ENCODE results near the gene HOXC11. TPM values are rescaled to one million over a fixed set of nuclear protein-coding genes. Genes with fewer than 3 reads are reported as not detected.

The HOXC11 gene
- total RNA-seq, 4 donors from 2014 or later = 4.9 to 10.7 (median 6.2) TPM

GRCh38 chr12:53995378-53996239 lies 22.7 kb downstream of the HOXC11 start:
- H3K4me3 ChIP-seq (ENCODE audit: low read depth, poor library complexity, severe bottlenecking) = peak overlapping the region; percentile 42
- peak in 1 of 2 donors; percentile 95 for DNase-seq (ENCODE audit: low spot score in 2 of 2)
- intact Hi-C loops (cut with DNase I; ENCODE audit: low total_unique reads) = no loop called here
- WGBS, 2 donors = 1 to 3% methylated on average over 43 to 45 of the region's 48 CpGs
- TF ChIP-seq CTCF (IDR thresholded peaks at IDR 0.05) = no peak
- TF ChIP-seq POLR2A (IDR thresholded peaks at IDR 0.05) = peak in 1 of 2 donors; percentile 11

DNA sequence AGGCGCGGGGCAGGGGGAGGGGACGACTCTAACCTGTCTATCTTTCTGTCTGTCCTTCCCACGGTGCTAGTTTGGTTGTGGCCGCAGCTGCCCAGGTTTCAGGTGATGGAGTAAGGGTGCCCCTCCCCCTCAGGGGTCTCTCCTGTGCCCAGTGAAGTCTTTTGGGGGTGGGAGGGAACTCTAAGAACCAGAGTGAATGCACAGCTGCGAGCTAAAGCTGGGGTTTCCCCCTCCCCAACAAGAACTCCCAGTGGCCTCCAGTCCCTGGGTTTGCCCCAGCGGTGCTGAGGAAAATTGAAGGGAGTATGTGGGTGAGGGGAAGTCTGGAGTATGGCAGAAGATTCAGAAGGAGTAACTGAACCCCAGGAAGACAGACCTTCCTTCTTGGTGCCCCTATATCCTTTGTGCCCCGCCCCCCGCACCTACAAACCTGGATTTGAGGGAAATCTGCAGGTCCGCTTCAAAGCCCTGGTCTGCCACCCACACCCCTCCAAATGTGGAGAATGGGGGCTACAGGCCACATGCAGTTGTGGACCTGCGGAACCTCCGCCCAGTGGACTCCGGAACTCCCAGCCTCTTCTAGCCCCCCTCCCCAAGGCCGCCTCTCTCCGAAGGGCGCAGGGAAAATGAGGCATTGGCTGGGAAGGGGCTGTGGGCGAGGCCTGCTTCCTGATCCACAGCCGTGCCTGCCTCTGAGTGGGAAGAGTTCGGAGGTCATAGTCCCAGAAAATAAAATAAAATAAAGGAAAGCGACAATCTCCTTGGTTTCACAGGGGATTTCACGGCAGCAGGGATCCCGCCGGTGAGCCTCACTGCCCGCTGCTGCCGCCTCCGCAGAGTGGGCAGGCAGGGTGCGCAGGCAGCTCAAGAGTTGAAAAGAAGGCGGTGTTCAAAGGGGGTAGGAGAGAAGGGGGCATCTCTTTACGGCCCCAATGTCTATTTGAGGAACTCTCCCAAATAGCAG lies 23.6 kb downstream of the HOXC11 start:
- intact Hi-C loops (cut with DNase I; ENCODE audit: low total_unique reads) = no loop called here
- DNase-seq (ENCODE audit: low spot score in 2 of 2) = no peak
- WGBS, 2 donors = 17 to 26% methylated on average over 29 of the region's 29 CpGs
- TF ChIP-seq CTCF (IDR thresholded peaks at IDR 0.05) = no peak
- peak overlapping the region; percentile 42 for H3K4me3 ChIP-seq (ENCODE audit: low read depth, poor library complexity, severe bottlenecking)

DNA sequence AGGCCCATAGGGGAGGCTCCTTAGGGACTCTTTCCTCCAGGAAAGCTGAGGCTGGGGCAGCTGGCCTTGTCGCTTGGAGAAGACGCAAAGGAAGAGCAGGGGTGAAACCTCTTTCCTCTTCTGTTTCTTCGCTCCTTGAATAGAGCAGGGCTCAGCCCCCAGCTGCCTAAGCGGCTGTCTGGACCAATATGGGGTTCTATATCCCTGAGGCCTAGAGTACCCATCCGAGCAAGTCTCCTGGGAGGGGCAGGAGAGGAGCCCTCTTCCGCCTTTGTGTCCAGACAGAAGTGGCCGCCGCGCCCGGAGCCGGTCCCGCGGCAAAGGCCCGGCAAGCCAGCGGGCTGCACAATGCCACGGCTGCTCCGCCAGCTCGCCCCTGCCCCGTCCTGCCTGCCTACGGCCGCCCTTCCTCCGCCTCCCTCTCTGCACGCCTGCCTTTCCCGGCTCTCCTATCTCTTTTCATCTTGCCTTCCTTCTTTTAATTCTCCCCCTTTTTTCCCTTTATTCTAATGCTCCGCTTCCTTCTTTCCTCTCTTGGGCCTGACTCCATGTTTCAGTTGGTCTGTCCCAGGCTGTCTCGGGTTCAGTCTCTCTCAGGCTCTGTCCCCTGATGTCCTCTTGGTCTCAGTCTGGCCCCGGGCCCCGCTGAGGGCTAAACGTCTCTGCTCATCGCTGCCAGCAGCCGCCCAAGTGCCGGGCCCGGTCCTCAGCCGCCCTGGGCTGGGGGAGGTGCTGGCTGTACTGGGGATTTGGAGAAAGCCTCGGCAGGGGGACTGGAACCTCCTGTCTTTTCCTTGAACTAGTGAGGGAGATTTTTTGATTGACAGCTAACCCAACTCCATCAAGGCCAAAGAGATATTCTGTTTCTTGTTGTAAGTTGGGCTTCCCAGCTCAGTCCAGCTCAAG lies 24.5 kb downstream of the HOXC11 start:
- WGBS, 2 donors = 2 to 3% methylated on average over 34 to 35 of the region's 35 CpGs
- peak overlapping the region; percentile 16 for H3K4me3 ChIP-seq (ENCODE audit: low read depth, poor library complexity, severe bottlenecking)
- no peak for TF ChIP-seq POLR2A (IDR thresholded peaks at IDR 0.05)
- no peak for TF ChIP-seq CTCF (IDR thresholded peaks at IDR 0.05)
- intact Hi-C loops (cut with DNase I; ENCODE audit: low total_unique reads) = no loop called here
- DNase-seq (ENCODE audit: low spot score in 2 of 2) = no peak

DNA sequence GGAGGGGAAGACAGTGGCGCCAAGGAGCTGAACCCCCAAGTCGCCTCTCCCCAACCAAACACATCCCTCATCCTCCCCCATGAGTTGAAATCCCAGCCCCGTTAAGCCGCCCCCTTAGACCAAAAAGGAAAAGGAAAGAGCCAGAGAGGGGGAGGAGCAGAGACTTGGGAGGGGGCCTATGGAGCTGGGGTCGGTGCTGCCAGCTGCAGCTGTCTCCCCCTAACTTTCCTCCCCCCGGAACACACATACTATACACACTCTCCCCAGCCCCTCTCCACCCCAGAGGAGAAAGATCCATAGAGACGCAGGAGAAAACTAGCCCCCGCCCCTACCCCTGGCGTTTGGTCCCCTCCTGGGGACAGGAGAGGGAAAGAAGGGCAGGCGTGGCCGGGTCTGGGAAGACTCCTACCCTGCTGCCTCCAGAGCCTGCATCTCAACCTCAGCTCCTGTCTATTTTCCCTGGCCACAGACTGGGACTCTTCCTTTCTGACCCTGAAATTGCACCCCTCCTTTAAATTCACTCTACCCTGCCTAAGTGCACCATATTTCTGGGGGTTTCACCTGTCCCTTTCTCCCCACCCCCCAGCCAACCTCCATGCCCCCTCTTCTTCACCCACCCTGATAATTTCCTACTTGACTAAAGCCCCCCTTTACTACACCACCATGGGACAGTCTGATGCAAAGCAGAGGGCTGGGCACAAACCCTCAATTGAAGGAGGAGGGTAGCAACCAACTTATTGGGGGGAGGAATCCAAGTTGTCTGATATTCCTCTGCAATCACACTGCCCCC lies 25.4 kb downstream of the HOXC11 start:
- TF ChIP-seq CTCF (IDR thresholded peaks at IDR 0.05) (no peak), POLR2A (IDR thresholded peaks at IDR 0.05) (no peak)
- no peak overlapping the region for H3K4me3 ChIP-seq (ENCODE audit: low read depth, poor library complexity, severe bottlenecking)
- DNase-seq (ENCODE audit: low spot score in 2 of 2) = no peak
- intact Hi-C loops (cut with DNase I; ENCODE audit: low total_unique reads) = no loop called here
- 10 to 14% methylated on average over 11 of the region's 11 CpGs for WGBS, 2 donors

- TF ChIP-seq POLR2A (IDR thresholded peaks at IDR 0.05) = no peak
- TF ChIP-seq CTCF (IDR thresholded peaks at IDR 0.05) = no peak
- WGBS, 2 donors = 3 to 5% methylated on average over 13 of the region's 13 CpGs
- DNase-seq (ENCODE audit: low spot score in 2 of 2) = no peak
- intact Hi-C loops (cut with DNase I; ENCODE audit: low total_unique reads) = no loop called here
- no peak overlapping the region for H3K4me3 ChIP-seq (ENCODE audit: low read depth, poor library complexity, severe bottlenecking)
Observed at GRCh38 chr12:53998900-53999236, 25.9 kb downstream of the HOXC11 start.
